ENCODE data around the gene APBB3.

DNA sequence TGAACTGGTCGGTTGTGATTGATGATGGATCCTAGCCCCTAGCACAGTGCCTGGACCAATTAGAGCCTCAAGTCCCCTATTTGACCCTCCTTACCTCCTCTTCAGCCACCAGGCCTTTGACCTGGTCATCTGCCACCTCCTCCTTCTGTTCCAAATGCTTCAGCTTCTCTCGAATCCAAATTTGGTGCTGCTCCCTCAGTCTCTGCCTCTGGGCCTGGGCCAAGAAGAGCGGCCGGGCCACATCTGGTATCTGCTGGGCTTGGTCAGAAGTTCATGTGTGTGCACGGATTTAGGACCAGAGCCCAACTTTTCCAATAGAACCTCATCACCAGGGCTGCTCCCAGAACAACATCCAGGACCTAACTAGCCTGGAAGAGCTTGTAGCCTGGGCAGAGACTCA is 6.7 kb upstream of the APBB3 start:
- TF ChIP-seq POLR2A (IDR thresholded peaks at IDR 0.05) (no peak), CTCF (IDR thresholded peaks at IDR 0.05) (no peak)

All from heart left ventricle (tissue), 13 donors.